ENCODE measurements around the gene OVOL3. TPM values are rescaled to one million over a fixed set of nuclear protein-coding genes. Genes with fewer than 3 reads are reported as not detected.

Gene OVOL3
- total RNA-seq, 1 donor from 2014 or later: not detected

GRCh38 chr19:36100476-36100875, 10.5 kb upstream of the OVOL3 start:
- no peak for DNase-seq (ENCODE audit: low spot score)

GRCh38 chr19:36101550-36102327, 9.2 kb upstream of the OVOL3 start:
- DNase-seq (ENCODE audit: low spot score): no peak

GRCh38 chr19:36103040-36103626, 7.8 kb upstream of the OVOL3 start:
- no peak for DNase-seq (ENCODE audit: low spot score)

- no peak for DNase-seq (ENCODE audit: low spot score)
Observed at GRCh38 chr19:36103842-36104552, 6.9 kb upstream of the OVOL3 start.

GRCh38 chr19:36106441-36106840, 4.5 kb upstream of the OVOL3 start:
- no peak for DNase-seq (ENCODE audit: low spot score)

GRCh38 chr19:36106991-36107390, 4.0 kb upstream of the OVOL3 start:
- DNase-seq (ENCODE audit: low spot score): no peak

GRCh38 chr19:36108684-36109083, 2.3 kb upstream of the OVOL3 start:
- no peak for DNase-seq (ENCODE audit: low spot score)

GRCh38 chr19:36111200-36111539, 227 bp downstream of the OVOL3 start:
- DNase-seq (ENCODE audit: low spot score): no peak

- no peak for DNase-seq (ENCODE audit: low spot score)
Observed at GRCh38 chr19:36112678-36113077, 1.7 kb downstream of the OVOL3 start.

GRCh38 chr19:36113425-36113824, 2.5 kb downstream of the OVOL3 start:
- DNase-seq (ENCODE audit: low spot score): no peak

GRCh38 chr19:36113894-36114720, 3.2 kb downstream of the OVOL3 start:
- peak; percentile 46 for DNase-seq (ENCODE audit: low spot score)

GRCh38 chr19:36114721-36115452, 3.9 kb downstream of the OVOL3 start, which contains the start of gene POLR2I:
Gene POLR2I (minus strand): TSS chr19:36114875. CDS start chr19:36114856, 19 bp downstream.
- DNase-seq (ENCODE audit: low spot score): peak; percentile 100

- no peak for DNase-seq (ENCODE audit: low spot score)
Observed at GRCh38 chr19:36115453-36116343, 4.8 kb downstream of the OVOL3 start, which contains the start of gene TBCB. Gene TBCB (plus strand): TSS chr19:36115468. CDS start chr19:36115561, 93 bp downstream.

- DNase-seq (ENCODE audit: low spot score): no peak
Observed at GRCh38 chr19:36116344-36116637, 5.3 kb downstream of the OVOL3 start.

- DNase-seq (ENCODE audit: low spot score): no peak
Observed at GRCh38 chr19:36120092-36120983, 9.4 kb downstream of the OVOL3 start.

- no peak for DNase-seq (ENCODE audit: low spot score)
Observed at GRCh38 chr19:36120984-36121358, 10.0 kb downstream of the OVOL3 start.

- no peak for DNase-seq (ENCODE audit: low spot score)
Observed at GRCh38 chr19:36121486-36122124, 10.7 kb downstream of the OVOL3 start.

- DNase-seq (ENCODE audit: low spot score): no peak
Observed at GRCh38 chr19:36125557-36125956, 14.6 kb downstream of the OVOL3 start.

GRCh38 chr19:36128392-36128736, 17.4 kb downstream of the OVOL3 start:
- DNase-seq (ENCODE audit: low spot score): no peak

Measured in umbilical cord (tissue), 2 donors.